ENCODE measurements around the gene CHTF18. TPM values are rescaled to one million over a fixed set of nuclear protein-coding genes. Genes with fewer than 3 reads are reported as not detected.
A peak's percentile ranks its signal among the peaks of the same experiment; 100 is the strongest.

CHTF18 gene
- total and polyA plus RNA-seq, 10 of the 15 experiments (the other 5 are each of a cell fraction or from before 2014, with no cell fraction given) = 1.6 to 87.8 (median 19.4) TPM

DNA sequence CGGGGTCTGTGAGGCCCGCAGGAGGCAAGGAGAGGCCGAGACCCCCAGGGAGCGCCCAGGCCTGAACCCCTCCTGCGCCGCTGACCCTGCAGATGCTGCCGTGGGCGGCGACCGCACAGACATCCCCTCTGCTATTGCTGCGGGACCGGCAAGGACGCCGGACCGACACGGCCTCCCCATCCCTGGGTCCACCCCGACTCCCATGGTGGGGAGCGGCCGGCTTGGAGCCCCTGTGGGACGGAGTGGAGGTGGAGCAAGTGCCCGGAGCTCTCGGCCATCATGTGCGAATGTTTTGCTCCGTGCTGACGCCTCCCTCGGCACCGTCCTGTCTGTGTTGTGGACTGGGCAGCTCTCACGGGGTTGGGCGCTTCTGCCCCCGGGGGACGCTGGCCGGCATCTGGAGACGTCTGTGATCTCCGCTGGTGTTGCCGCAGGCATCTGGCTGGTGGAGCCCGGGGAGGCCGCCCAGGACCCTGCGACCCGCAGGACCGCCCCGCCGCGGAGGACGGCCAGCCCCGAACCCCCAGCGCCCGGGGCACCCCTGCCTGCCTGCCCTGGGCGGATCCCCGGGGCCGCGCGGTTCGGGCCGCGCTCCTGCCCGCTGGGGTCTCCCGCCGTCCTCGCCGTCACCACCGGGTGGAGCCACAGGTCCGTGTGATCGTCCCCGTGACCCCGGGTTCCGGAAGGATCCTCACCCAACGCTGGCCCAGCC, 24.9 kb downstream of the CHTF18 start:
- Histone ChIP-seq H2AFZ (ENCODE audit: control insufficient read depth, low read depth, low read length) (no peak overlapping the region), H4K20me1 (ENCODE audit: control insufficient read depth, insufficient read depth) (no peaks in the 10 kb centered on the region), H3K4me1 (ENCODE audit: control insufficient read depth, insufficient read depth, low read length) (no peaks in the 10 kb centered on the region; the same call in 1 of the 2 replicates), H3K79me2 (ENCODE audit: control insufficient read depth, insufficient read depth, low read length) (no peaks in the 10 kb centered on the region), H3K4me2 (ENCODE audit: control insufficient read depth, insufficient read depth) (no peak overlapping the region), H3K9me3 (replicated peaks; ENCODE audit: control insufficient read depth, insufficient read depth, low read length) (no peaks in the 10 kb centered on the region; the same call in 2 of the 3 replicates), H3K27ac (ENCODE audit: control insufficient read depth, insufficient read depth) (no peak overlapping the region), H3K36me3 (ENCODE audit: control insufficient read depth in 2 of 2, insufficient read depth in 2 of 2, low read length in 1 of 2) (no peaks in the 10 kb centered on the region), H3K27me3 (replicated peaks in 1 of 2; ENCODE audit: control insufficient read depth in 2 of 2, insufficient read depth in 2 of 2, low read length in 1 of 2) (no peaks in the 10 kb centered on the region; a peak in 1 of 4 replicates), H3K4me3 (no peak overlapping the region), H3K9ac (ENCODE audit: control insufficient read depth, insufficient read depth, low read length) (no peak overlapping the region)
- BruUV-seq (replicated peaks) = no TSS peak
- ChIA-PET RAD21 (ENCODE audit: unreplicated experiment) (no interaction called here), SMC1A (ENCODE audit: uncharacterized antibody, unreplicated experiment) (no interaction called here), POLR2A (no interaction called here), CTCF (no interaction called here)
- ATAC-seq (peak; percentile 70), FAIRE-seq (no peak), DNase-seq (ENCODE audit: low read depth, low spot score) (no peak)
- intact Hi-C loops (cut with micrococcal nuclease; ENCODE audit: unreplicated experiment) = no loop called here
- in situ Hi-C loops (cut with MboI) = no loop called here
- 24% methylated on average over 58 of the region's 67 CpGs for WGBS (ENCODE audit: insufficient coverage, insufficient replicate concordance, low lambda C conversion rate, missing lambda C conversion rate)
- no peak for TF ChIP-seq HDAC2 (IDR thresholded peaks at IDR 0.05)
- no peak for TF ChIP-seq NR2F1 (conservative IDR thresholded peaks at IDR 0.05)
- no peak for TF ChIP-seq TCF12 (IDR thresholded peaks at IDR 0.05; ENCODE audit: low read depth, low read length)
- peak; percentile 63 for TF ChIP-seq RAD21 (IDR thresholded peaks at IDR 0.05; ENCODE audit: insufficient read depth, low read depth, low read length)
- peak; percentile 47 for TF ChIP-seq SMC3 (IDR thresholded peaks at IDR 0.05; ENCODE audit: borderline replicate concordance, low read length)
- TF ChIP-seq, protein P1, sequence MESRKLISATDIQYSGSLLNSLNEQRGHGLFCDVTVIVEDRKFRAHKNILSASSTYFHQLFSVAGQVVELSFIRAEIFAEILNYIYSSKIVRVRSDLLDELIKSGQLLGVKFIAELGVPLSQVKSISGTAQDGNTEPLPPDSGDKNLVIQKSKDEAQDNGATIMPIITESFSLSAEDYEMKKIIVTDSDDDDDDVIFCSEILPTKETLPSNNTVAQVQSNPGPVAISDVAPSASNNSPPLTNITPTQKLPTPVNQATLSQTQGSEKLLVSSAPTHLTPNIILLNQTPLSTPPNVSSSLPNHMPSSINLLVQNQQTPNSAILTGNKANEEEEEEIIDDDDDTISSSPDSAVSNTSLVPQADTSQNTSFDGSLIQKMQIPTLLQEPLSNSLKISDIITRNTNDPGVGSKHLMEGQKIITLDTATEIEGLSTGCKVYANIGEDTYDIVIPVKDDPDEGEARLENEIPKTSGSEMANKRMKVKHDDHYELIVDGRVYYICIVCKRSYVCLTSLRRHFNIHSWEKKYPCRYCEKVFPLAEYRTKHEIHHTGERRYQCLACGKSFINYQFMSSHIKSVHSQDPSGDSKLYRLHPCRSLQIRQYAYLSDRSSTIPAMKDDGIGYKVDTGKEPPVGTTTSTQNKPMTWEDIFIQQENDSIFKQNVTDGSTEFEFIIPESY (IDR thresholded peaks at IDR 0.05) = no peak
- TF ChIP-seq SIX5 (IDR thresholded peaks at IDR 0.05; ENCODE audit: low read depth, low read length, severe bottlenecking) = no peak
- no peak for TF ChIP-seq SMAD5 (IDR thresholded peaks at IDR 0.05; ENCODE audit: low read depth)
- TF ChIP-seq YY1 (IDR thresholded peaks at IDR 0.05; ENCODE audit: low read depth, low read length) = 0 out of 2 replicates have a peak, but pooled peaks have one; percentile 16
- TF ChIP-seq, protein P2, sequence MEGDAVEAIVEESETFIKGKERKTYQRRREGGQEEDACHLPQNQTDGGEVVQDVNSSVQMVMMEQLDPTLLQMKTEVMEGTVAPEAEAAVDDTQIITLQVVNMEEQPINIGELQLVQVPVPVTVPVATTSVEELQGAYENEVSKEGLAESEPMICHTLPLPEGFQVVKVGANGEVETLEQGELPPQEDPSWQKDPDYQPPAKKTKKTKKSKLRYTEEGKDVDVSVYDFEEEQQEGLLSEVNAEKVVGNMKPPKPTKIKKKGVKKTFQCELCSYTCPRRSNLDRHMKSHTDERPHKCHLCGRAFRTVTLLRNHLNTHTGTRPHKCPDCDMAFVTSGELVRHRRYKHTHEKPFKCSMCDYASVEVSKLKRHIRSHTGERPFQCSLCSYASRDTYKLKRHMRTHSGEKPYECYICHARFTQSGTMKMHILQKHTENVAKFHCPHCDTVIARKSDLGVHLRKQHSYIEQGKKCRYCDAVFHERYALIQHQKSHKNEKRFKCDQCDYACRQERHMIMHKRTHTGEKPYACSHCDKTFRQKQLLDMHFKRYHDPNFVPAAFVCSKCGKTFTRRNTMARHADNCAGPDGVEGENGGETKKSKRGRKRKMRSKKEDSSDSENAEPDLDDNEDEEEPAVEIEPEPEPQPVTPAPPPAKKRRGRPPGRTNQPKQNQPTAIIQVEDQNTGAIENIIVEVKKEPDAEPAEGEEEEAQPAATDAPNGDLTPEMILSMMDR (IDR thresholded peaks at IDR 0.05 in 2 of 3, conservative IDR thresholded peaks at IDR 0.05 in 1 of 3; ENCODE audit: control insufficient read depth in 2 of 3, extremely low read depth in 1 of 3, insufficient read depth in 1 of 3, low read depth in 3 of 3, low read length in 3 of 3) = peak; percentile 44 to 49 (median 48); a peak in 5 of 6 replicates

All from GM12878 (cell line).